ENCODE data around the gene KCNIP1. TPM values are rescaled to one million over a fixed set of nuclear protein-coding genes. Genes with fewer than 3 reads are reported as not detected.

Gene KCNIP1
- total and polyA plus RNA-seq, 10 donors, result 0.08 to 20.0 (median 9.4) TPM

- TF ChIP-seq CTCF (IDR thresholded peaks at IDR 0.05 in 8 of 11, conservative IDR thresholded peaks at IDR 0.05 in 3 of 11) (no peak), POLR2AphosphoS5 (IDR thresholded peaks at IDR 0.05) (no peak), POLR2A (IDR thresholded peaks at IDR 0.05) (no peak)
- no peaks in the 10 kb centered on the region for H3K36me3 ChIP-seq
- no peak for DNase-seq
- intact Hi-C loops (cut with DNase I; ENCODE audit: low total_unique reads), result no loop called here
- H3K4me1 ChIP-seq, result peaks cover 0 to 13% (median 2%) of the 10 kb centered on the region in 6 donors
- peaks cover 0 to 25% (median 0%) of the 10 kb centered on the region in 7 donors for H3K27me3 ChIP-seq (replicated peaks in 1 of 7)
- no peaks in the 10 kb centered on the region for H3K9me3 ChIP-seq
- no peak overlapping the region for H3K27ac ChIP-seq
- no peak overlapping the region for H3K4me3 ChIP-seq
- 78 to 95% (median 87%) methylated on average over 3 to 4 of the region's 4 CpGs for WGBS, 5 donors
These were observed 92.7 kb downstream of the KCNIP1 start for GRCh38 chr5:170596482-170597044.

GRCh38 chr5:170597109-170597751 is 93.4 kb downstream of the KCNIP1 start:
- DNase-seq, result no peak
- H3K27me3 ChIP-seq (replicated peaks in 1 of 7), result peaks cover 0 to 28% (median 0%) of the 10 kb centered on the region in 7 donors
- WGBS, 5 donors, result 52 to 66% (median 56%) methylated on average over 9 of the region's 9 CpGs
- peak overlapping the region in 1 of 8 donors; percentile 9 for H3K27ac ChIP-seq
- intact Hi-C loops (cut with DNase I; ENCODE audit: low total_unique reads), result no loop called here
- H3K4me3 ChIP-seq, result peak overlapping the region in 1 of 8 donors; percentile 2
- H3K9me3 ChIP-seq, result no peaks in the 10 kb centered on the region
- no peaks in the 10 kb centered on the region for H3K36me3 ChIP-seq
- H3K4me1 ChIP-seq, result peaks cover 0 to 13% (median 2%) of the 10 kb centered on the region in 6 donors
- TF ChIP-seq POLR2AphosphoS5 (IDR thresholded peaks at IDR 0.05) (no peak), CTCF (IDR thresholded peaks at IDR 0.05 in 8 of 11, conservative IDR thresholded peaks at IDR 0.05 in 3 of 11) (no peak)

GRCh38 chr5:170597872-170598271 is 94.1 kb downstream of the KCNIP1 start:
- Histone ChIP-seq H3K4me1 (peaks cover 0 to 13% (median 2%) of the 10 kb centered on the region in 6 donors), H3K36me3 (no peaks in the 10 kb centered on the region), H3K4me3 (peak overlapping the region in 1 of 8 donors; percentile 2), H3K27ac (peak overlapping the region in 1 of 8 donors; percentile 9), H3K9me3 (no peaks in the 10 kb centered on the region), H3K27me3 (replicated peaks in 1 of 7) (peaks cover 0 to 35% (median 0%) of the 10 kb centered on the region in 7 donors)
- intact Hi-C loops (cut with DNase I; ENCODE audit: low total_unique reads), result no loop called here
- no peak for DNase-seq
- no peak for TF ChIP-seq CTCF (IDR thresholded peaks at IDR 0.05 in 8 of 11, conservative IDR thresholded peaks at IDR 0.05 in 3 of 11)
- no peak for TF ChIP-seq POLR2AphosphoS5 (IDR thresholded peaks at IDR 0.05)
- TF ChIP-seq POLR2A (IDR thresholded peaks at IDR 0.05), result no peak
- 39 to 57% (median 41%) methylated on average over 8 of the region's 8 CpGs for WGBS, 5 donors

- 19 to 57% (median 43%) methylated on average over 2 of the region's 2 CpGs for WGBS, 5 donors
These were observed 95.9 kb downstream of the KCNIP1 start for GRCh38 chr5:170599756-170600155.

More at GRCh38 chr5:170599756-170600155, 95.9 kb downstream of the KCNIP1 start:
- Histone ChIP-seq H3K4me3 (no peak overlapping the region), H3K9me3 (no peaks in the 10 kb centered on the region), H3K27ac (no peak overlapping the region), H3K27me3 (replicated peaks in 1 of 7) (peaks cover 0 to 43% (median 0%) of the 10 kb centered on the region in 7 donors), H3K4me1 (peaks cover 0 to 13% (median 2%) of the 10 kb centered on the region in 6 donors), H3K36me3 (no peaks in the 10 kb centered on the region)
- intact Hi-C loops (cut with DNase I; ENCODE audit: low total_unique reads), result no loop called here
- TF ChIP-seq POLR2AphosphoS5 (IDR thresholded peaks at IDR 0.05) (no peak), POLR2A (IDR thresholded peaks at IDR 0.05) (no peak), CTCF (IDR thresholded peaks at IDR 0.05 in 8 of 11, conservative IDR thresholded peaks at IDR 0.05 in 3 of 11) (no peak)
- DNase-seq, result no peak
